Caco-2 (cell line): ENCODE results near the gene DLX5. TPM values are rescaled to one million over a fixed set of nuclear protein-coding genes. Genes with fewer than 3 reads are reported as not detected.

ENCODE experiments used
- BruUV-seq: library from RNA; stranded (reverse); fragments of 400-500 nt; replicated peaks from 2 replicates; lab custom pipeline; 2021; lab: Mats Ljungman, UMichigan
- CTCF ChIA-PET: fragments of 300-600 bp; sonication (Branson Sonifier 250); formaldehyde crosslinking; loops from one replicate; lab custom pipeline; 2022; ENCODE audit warnings: antibody characterized with exemption; lab: Charles Lee
- POLR2A ChIA-PET: fragments of 300-600 bp; sonication (Branson Sonifier 250); formaldehyde crosslinking; loops from one replicate; lab custom pipeline; 2022; ENCODE audit warnings: antibody characterized with exemption; lab: Charles Lee
- DNase-seq, 2 experiments: peaks; one replicate each; pipeline versions ENCODE4 v3.0.0 to v3.0.0-alpha.2; 2020 to 2022
- H3K27me3 ChIP-seq: replicated peaks from 2 replicates; pipeline ENCODE4 v1.6.0; 2011; ENCODE audit warnings: low read length; ENCODE audit not compliant: control insufficient read depth, insufficient read depth
- H3K36me3 ChIP-seq: 2 replicates; pipeline ENCODE4 v1.5.1; 2011; ENCODE audit warnings: low read length; ENCODE audit not compliant: control insufficient read depth, insufficient read depth
- H3K4me1 ChIP-seq: fragments of 250-450 bp; sonication (Bioruptor Pico); 2 replicates; pipeline ENCODE4 v1.5.1; 2020; ENCODE audit warnings: mild to moderate bottlenecking
- H3K4me3 ChIP-seq: 2 replicates; pipeline ENCODE4 v1.5.1; 2011; ENCODE audit warnings: low read depth, mild to moderate bottlenecking, control low read depth, low read length
- H3K9me3 ChIP-seq: fragments of 250-450 bp; sonication (Bioruptor Pico); 2 replicates; pipeline ENCODE4 v1.5.1; 2020; ENCODE audit warnings: mild to moderate bottlenecking, moderate library complexity
- H3K27ac Mint-ChIP-seq: one replicate; pipeline ENCODE4 v1.8.0; 2022; ENCODE audit warnings: mixed read lengths; ENCODE audit not compliant: unreplicated experiment
- H3K27me3 Mint-ChIP-seq: one replicate; pipeline ENCODE4 v1.8.0; 2022; ENCODE audit warnings: mixed read lengths; ENCODE audit not compliant: insufficient read depth, unreplicated experiment
- H3K36me3 Mint-ChIP-seq: one replicate; pipeline ENCODE4 v1.8.0; 2022; ENCODE audit warnings: mild to moderate bottlenecking, mixed read lengths; ENCODE audit not compliant: insufficient read depth, unreplicated experiment
- H3K4me1 Mint-ChIP-seq: one replicate; pipeline ENCODE4 v1.8.0; 2022; ENCODE audit warnings: low read depth, mixed read lengths; ENCODE audit not compliant: unreplicated experiment
- H3K4me3 Mint-ChIP-seq: one replicate; pipeline ENCODE4 v1.8.0; 2022; ENCODE audit warnings: mild to moderate bottlenecking, moderate library complexity, mixed read lengths; ENCODE audit not compliant: unreplicated experiment
- H3K9me3 Mint-ChIP-seq: one replicate; pipeline ENCODE4 v1.8.0; 2022; ENCODE audit warnings: mixed read lengths; ENCODE audit not compliant: unreplicated experiment
- CTCF ChIP-seq, 2 experiments: fragments of 200-600 bp in 1 of 2; IDR thresholded peaks; 1 replicate in 1 of 2; 2 replicates in 1 of 2; pipeline versions ENCODE4 v1.5.1 to v1.8.0; 2011 to 2022; ENCODE audit warnings: antibody characterized with exemption in 1 of 2, control low read depth in 1 of 2, inconsistent platforms in 1 of 2, low read depth in 1 of 2, low read length in 1 of 2, mild to moderate bottlenecking in 1 of 2, moderate library complexity in 1 of 2; ENCODE audit not compliant: insufficient read depth in 1 of 2, severe bottlenecking in 1 of 2, unreplicated experiment in 1 of 2
- intact Hi-C: fragments of 100-400 bp; cut with micrococcal nuclease; formaldehyde crosslinking; loops from one replicate; pipeline ENCODE4 v1.10.0; 2022; ENCODE audit not compliant: unreplicated experiment
- total RNA-seq: library from RNA; stranded (reverse); gene quantifications from 2 replicates; pipeline ENCODE4 v1.2.3, GENCODE V29; 2022

The DLX5 gene
- total RNA-seq, 1 experiment from 2014 or later = not detected

- Mint-ChIP-seq H3K36me3 (peaks cover 5% of the 10 kb centered on the region), H3K27me3 (peaks cover 16% of the 10 kb centered on the region), H3K4me1 (no peaks in the 10 kb centered on the region), H3K9me3 (no peaks in the 10 kb centered on the region), H3K4me3 (no peak overlapping the region), H3K27ac (no peak overlapping the region)
- intact Hi-C loops = no loop called here
- H3K36me3 ChIP-seq = no peaks in the 10 kb centered on the region
- H3K27me3 ChIP-seq = no peaks in the 10 kb centered on the region
- peaks cover 3% of the 10 kb centered on the region; the same call in 1 of the 2 replicates for H3K4me1 ChIP-seq
- no peak for DNase-seq
- ChIA-PET POLR2A (no interaction called here), CTCF (no interaction called here)
- no peak overlapping the region for H3K4me3 ChIP-seq
- TF ChIP-seq CTCF (IDR thresholded peaks at IDR 0.05; ENCODE audit: insufficient read depth in 1 of 2, low read depth in 1 of 2, low read length in 1 of 2, severe bottlenecking in 1 of 2, unreplicated experiment in 1 of 2) = no peak
- BruUV-seq = no TSS peak
- no peaks in the 10 kb centered on the region for H3K9me3 ChIP-seq
These were observed 12.9 kb downstream of the DLX5 start for GRCh38 chr7:97011536-97012364.

GRCh38 chr7:97011104-97011503 is 13.5 kb downstream of the DLX5 start:
- TF ChIP-seq CTCF (IDR thresholded peaks at IDR 0.05; ENCODE audit: insufficient read depth in 1 of 2, low read depth in 1 of 2, low read length in 1 of 2, severe bottlenecking in 1 of 2, unreplicated experiment in 1 of 2) = no peak
- Histone ChIP-seq H3K9me3 (no peaks in the 10 kb centered on the region), H3K36me3 (no peaks in the 10 kb centered on the region), H3K4me3 (no peak overlapping the region), H3K27me3 (no peaks in the 10 kb centered on the region), H3K4me1 (peaks cover 6% of the 10 kb centered on the region; the same call in 1 of the 2 replicates)
- Mint-ChIP-seq H3K27ac (no peak overlapping the region), H3K4me1 (no peaks in the 10 kb centered on the region), H3K4me3 (no peak overlapping the region), H3K27me3 (peaks cover 13% of the 10 kb centered on the region), H3K9me3 (no peaks in the 10 kb centered on the region), H3K36me3 (no peaks in the 10 kb centered on the region)
- CTCF ChIA-PET = no interaction called here
- DNase-seq = no peak
- BruUV-seq = no TSS peak
- POLR2A ChIA-PET = no interaction called here
- intact Hi-C loops = no loop called here

- H3K27me3 Mint-ChIP-seq = peaks cover 10% of the 10 kb centered on the region
These were observed 14.6 kb downstream of the DLX5 start for GRCh38 chr7:97009753-97010732.

More at GRCh38 chr7:97009753-97010732, 14.6 kb downstream of the DLX5 start:
- ChIA-PET CTCF (no interaction called here), POLR2A (no interaction called here)
- no peak overlapping the region for H3K27ac Mint-ChIP-seq
- no peak overlapping the region for H3K4me3 ChIP-seq
- TF ChIP-seq CTCF (IDR thresholded peaks at IDR 0.05; ENCODE audit: insufficient read depth in 1 of 2, low read depth in 1 of 2, low read length in 1 of 2, severe bottlenecking in 1 of 2, unreplicated experiment in 1 of 2) = no peak
- H3K9me3 Mint-ChIP-seq = no peaks in the 10 kb centered on the region
- peaks cover 6% of the 10 kb centered on the region; the same call in 1 of the 2 replicates for H3K4me1 ChIP-seq
- no peaks in the 10 kb centered on the region for H3K36me3 Mint-ChIP-seq
- no TSS peak for BruUV-seq
- H3K4me1 Mint-ChIP-seq = no peaks in the 10 kb centered on the region
- no peak overlapping the region for H3K4me3 Mint-ChIP-seq
- intact Hi-C loops = loop anchor here (2.0 kb wide), 1 partner anchor 15 kb away; the partner anchor contains the start of gene DLX5
- H3K27me3 ChIP-seq = no peaks in the 10 kb centered on the region
- no peaks in the 10 kb centered on the region for H3K36me3 ChIP-seq
- H3K9me3 ChIP-seq = no peaks in the 10 kb centered on the region
- DNase-seq = no peak
